Measurements from ENCODE around the gene POLR3GL.

Gene POLR3GL

GRCh38 chr1:145980457-145980994, 16.0 kb downstream of the POLR3GL start:
- ATAC-seq = no peak

GRCh38 chr1:145982010-145982723, 17.7 kb downstream of the POLR3GL start:
- ATAC-seq = no peak

More at GRCh38 chr1:145980457-145980994, 16.0 kb downstream of the POLR3GL start:
- no peak for TF ChIP-seq OSR1 (CRISPR knock-in tag; IDR thresholded peaks at IDR 0.05)
- TF ChIP-seq ZFP30 (CRISPR knock-in tag; IDR thresholded peaks at IDR 0.05) = no peak
- no peak for TF ChIP-seq TOX (CRISPR knock-in tag; IDR thresholded peaks at IDR 0.05; ENCODE audit: borderline replicate concordance)
- TF ChIP-seq RARB (CRISPR knock-in tag; IDR thresholded peaks at IDR 0.05) = no peak
- TF ChIP-seq ZC3H10 (CRISPR knock-in tag; IDR thresholded peaks at IDR 0.05) = no peak
- no peak for TF ChIP-seq ESRRG (CRISPR knock-in tag; IDR thresholded peaks at IDR 0.05)
- no peak for TF ChIP-seq CREB5 (CRISPR knock-in tag; IDR thresholded peaks at IDR 0.05; ENCODE audit: low read depth)
- TF ChIP-seq ZFP3 (CRISPR knock-in tag; IDR thresholded peaks at IDR 0.05) = no peak

GRCh38 chr1:145983206-145983675, 18.8 kb downstream of the POLR3GL start:
- ATAC-seq = no peak
- TF ChIP-seq ZNF70 (CRISPR knock-in tag; IDR thresholded peaks at IDR 0.05) (no peak), ZFP3 (CRISPR knock-in tag; IDR thresholded peaks at IDR 0.05) (no peak), SNAI2 (CRISPR knock-in tag; IDR thresholded peaks at IDR 0.05) (no peak), ZNF8 (CRISPR knock-in tag; IDR thresholded peaks at IDR 0.05) (no peak), CREB5 (CRISPR knock-in tag; IDR thresholded peaks at IDR 0.05; ENCODE audit: low read depth) (no peak), ISL1 (CRISPR knock-in tag; IDR thresholded peaks at IDR 0.05) (no peak), ZFP30 (CRISPR knock-in tag; IDR thresholded peaks at IDR 0.05) (no peak), ESRRG (CRISPR knock-in tag; IDR thresholded peaks at IDR 0.05) (no peak), TOX (CRISPR knock-in tag; IDR thresholded peaks at IDR 0.05; ENCODE audit: borderline replicate concordance) (no peak), BACH2 (CRISPR knock-in tag; IDR thresholded peaks at IDR 0.05; ENCODE audit: borderline replicate concordance) (no peak), ZC3H10 (CRISPR knock-in tag; IDR thresholded peaks at IDR 0.05) (no peak), OSR1 (CRISPR knock-in tag; IDR thresholded peaks at IDR 0.05) (no peak), ZNF565 (CRISPR knock-in tag; conservative IDR thresholded peaks at IDR 0.05; ENCODE audit: low read depth) (no peak), RARB (CRISPR knock-in tag; IDR thresholded peaks at IDR 0.05) (no peak)

More at GRCh38 chr1:145982010-145982723, 17.7 kb downstream of the POLR3GL start:
- TF ChIP-seq ZFP30 (CRISPR knock-in tag; IDR thresholded peaks at IDR 0.05) (no peak), CSDC2 (CRISPR knock-in tag; IDR thresholded peaks at IDR 0.05) (no peak), RARB (CRISPR knock-in tag; IDR thresholded peaks at IDR 0.05) (no peak), CREB5 (CRISPR knock-in tag; IDR thresholded peaks at IDR 0.05; ENCODE audit: low read depth) (no peak), CSRNP3 (CRISPR knock-in tag; IDR thresholded peaks at IDR 0.05) (no peak), PPARA (CRISPR knock-in tag; IDR thresholded peaks at IDR 0.05; ENCODE audit: borderline replicate concordance) (no peak), GLIS3 (CRISPR knock-in tag; IDR thresholded peaks at IDR 0.05) (no peak), ISL1 (CRISPR knock-in tag; IDR thresholded peaks at IDR 0.05) (no peak), ZNF70 (CRISPR knock-in tag; IDR thresholded peaks at IDR 0.05) (no peak), ZFP3 (CRISPR knock-in tag; IDR thresholded peaks at IDR 0.05) (no peak), TOX (CRISPR knock-in tag; IDR thresholded peaks at IDR 0.05; ENCODE audit: borderline replicate concordance) (no peak), OSR1 (CRISPR knock-in tag; IDR thresholded peaks at IDR 0.05) (no peak), TSHZ2 (CRISPR knock-in tag; IDR thresholded peaks at IDR 0.05) (no peak)

All from SK-N-SH treated with all-trans-retinoic acid at 6 μM for 48 hours (cell line).